GM23338 (cell line): Measurements from ENCODE around the gene EFEMP1. TPM values are rescaled to one million over a fixed set of nuclear protein-coding genes. Genes with fewer than 3 reads are reported as not detected.

Source experiments
- ATAC-seq: fragments of 200-7000 bp; cut with Tn5 transposase; 3 replicates; pipeline ENCODE4 v1.9.1; 2020
- DNase-seq: peaks from one replicate; pipeline ENCODE4 v3.0.0-alpha.2; 2015; ENCODE audit warnings: low spot score
- H2AFZ ChIP-seq: fragments of 200-600 bp; sonication (generic); 2 replicates; pipeline ENCODE4 v1.8.0; 2016; ENCODE audit warnings: antibody characterized with exemption, mild to moderate bottlenecking, moderate library complexity
- H3F3A ChIP-seq: fragments of 200-600 bp; sonication (generic); replicated peaks from 2 replicates; pipeline ENCODE4 v1.8.0; 2017; ENCODE audit warnings: antibody characterized with exemption, mixed run types, low read depth
- H3K27ac ChIP-seq: fragments of 200-600 bp; sonication (generic); 2 replicates; pipeline ENCODE4 v1.6.1; 2016; ENCODE audit warnings: low read depth
- H3K27me3 ChIP-seq: fragments of 200-600 bp; sonication (generic); 2 replicates; pipeline ENCODE4 v1.8.0; 2016; ENCODE audit warnings: mild to moderate bottlenecking, mixed run types, moderate library complexity; ENCODE audit not compliant: insufficient read depth
- H3K36me3 ChIP-seq: fragments of 200-600 bp; sonication (generic); 2 replicates; pipeline ENCODE4 v1.8.0; 2016; ENCODE audit warnings: mild to moderate bottlenecking; ENCODE audit not compliant: insufficient read depth
- H3K4me1 ChIP-seq: fragments of 200-600 bp; sonication (generic); 2 replicates; pipeline ENCODE4 v1.8.0; 2016; ENCODE audit warnings: mild to moderate bottlenecking, moderate library complexity; ENCODE audit not compliant: insufficient read depth
- H3K4me2 ChIP-seq: fragments of 200-600 bp; sonication (generic); 2 replicates; pipeline ENCODE4 v1.7.1; 2017; ENCODE audit warnings: mixed run types
- H3K4me3 ChIP-seq: fragments of 200-600 bp; sonication (generic); 2 replicates; pipeline ENCODE4 v1.6.1; 2016; ENCODE audit warnings: mixed run types
- H3K79me2 ChIP-seq: fragments of 200-600 bp; sonication (generic); replicated peaks from 2 replicates; pipeline ENCODE4 v1.8.0; 2017; ENCODE audit warnings: mild to moderate bottlenecking; ENCODE audit not compliant: insufficient read depth
- H3K9me2 ChIP-seq: fragments of 200-600 bp; sonication (generic); 2 replicates; pipeline ENCODE4 v1.8.0; 2017; ENCODE audit not compliant: insufficient read depth
- H4K20me1 ChIP-seq: fragments of 200-600 bp; sonication (generic); replicated peaks from 2 replicates; pipeline ENCODE4 v1.8.0; 2017; ENCODE audit warnings: mild to moderate bottlenecking; ENCODE audit not compliant: insufficient read depth
- H3K27ac Mint-ChIP-seq: 2 replicates; pipeline ENCODE4 v1.8.0; 2020; ENCODE audit warnings: inconsistent platforms, mild to moderate bottlenecking, moderate library complexity, mixed read lengths
- H3K27me3 Mint-ChIP-seq: 3 replicates; pipeline ENCODE4 v1.8.0; 2022; ENCODE audit warnings: low read depth, mild to moderate bottlenecking, moderate library complexity, mixed read lengths, inconsistent platforms; ENCODE audit not compliant: insufficient read depth, poor library complexity
- H3K36me3 Mint-ChIP-seq: 3 replicates; pipeline ENCODE4 v1.8.0; 2021; ENCODE audit warnings: low read depth, mild to moderate bottlenecking, inconsistent platforms, moderate library complexity, mixed read lengths
- H3K4me1 Mint-ChIP-seq: 3 replicates; pipeline ENCODE4 v1.8.0; 2020; ENCODE audit warnings: mild to moderate bottlenecking, inconsistent platforms, mixed read lengths
- H3K4me3 Mint-ChIP-seq: 3 replicates; pipeline ENCODE4 v1.8.0; 2021; ENCODE audit warnings: moderate library complexity, mild to moderate bottlenecking, inconsistent platforms, mixed read lengths
- H3K9me3 Mint-ChIP-seq: 3 replicates; pipeline ENCODE4 v1.8.0; 2020; ENCODE audit warnings: moderate library complexity, mild to moderate bottlenecking, inconsistent platforms, mixed read lengths
- CREB1 ChIP-seq: fragments of 250-450 bp; sonication (Bioruptor Pico); IDR thresholded peaks from 2 replicates; pipeline ENCODE4 v1.5.0; 2020; ENCODE audit warnings: low read depth, mild to moderate bottlenecking, moderate library complexity
- CTCF ChIP-seq, 2 experiments: fragments of 200-600 bp in 1 of 2; sonication (generic) in 1 of 2; conservative IDR thresholded peaks; 2 replicates each; pipeline versions ENCODE4 v1.5.1 to v1.6.1; 2016 to 2017; ENCODE audit warnings: antibody characterized with exemption in 2 of 2, low read depth in 2 of 2, mild to moderate bottlenecking in 2 of 2, moderate library complexity in 1 of 2
- EZH2 ChIP-seq: fragments of 200-600 bp; sonication (generic); IDR thresholded peaks from one replicate; pipeline ENCODE4 v1.8.0; 2017; ENCODE audit warnings: antibody characterized with exemption, mild to moderate bottlenecking, low read depth; ENCODE audit not compliant: unreplicated experiment
- EZH2phosphoT487 ChIP-seq: fragments of 200-600 bp; sonication (generic); IDR thresholded peaks from one replicate; pipeline ENCODE4 v1.8.1; 2018; ENCODE audit warnings: antibody characterized with exemption; ENCODE audit not compliant: unreplicated experiment
- JUNB ChIP-seq: IDR thresholded peaks from one replicate; pipeline ENCODE4 v1.6.1; 2016; ENCODE audit warnings: antibody characterized with exemption; ENCODE audit not compliant: unreplicated experiment
- POLR2AphosphoS5 ChIP-seq: IDR thresholded peaks from 2 replicates; pipeline ENCODE4 v1.6.1; 2016; ENCODE audit warnings: antibody characterized with exemption, low read depth
- REST ChIP-seq: IDR thresholded peaks from one replicate; pipeline ENCODE4 v1.6.1; 2018; ENCODE audit warnings: antibody characterized with exemption; ENCODE audit not compliant: unreplicated experiment
- STAT1 ChIP-seq: IDR thresholded peaks from one replicate; pipeline ENCODE4 v1.6.1; 2016; ENCODE audit warnings: antibody characterized with exemption; ENCODE audit not compliant: unreplicated experiment
- ZNF114 ChIP-seq: fragments of 250-450 bp; sonication (Bioruptor Pico); IDR thresholded peaks from 2 replicates; pipeline ENCODE4 v1.5.0; 2020; ENCODE audit warnings: mild to moderate bottlenecking, moderate library complexity
- ZNF331 ChIP-seq: fragments of 250-450 bp; sonication (Bioruptor Pico); IDR thresholded peaks from 2 replicates; pipeline ENCODE4 v1.5.0; 2020; ENCODE audit warnings: low read depth, mild to moderate bottlenecking, moderate library complexity
- polyA plus RNA-seq: library from polyadenylated mRNA; unstranded; fragments of >200 nt; fragmentation: Nextera tagmentation; extraction: Ambion mirVana; gene quantifications from 2 replicates; pipeline ENCODE4 v1.2.1, GENCODE V29; 2016
- total RNA-seq: library from RNA; depleted of rRNA; stranded (reverse); fragments of >200 nt; shearing (Covaris generic); gene quantifications from 2 replicates; pipeline ENCODE4 v1.2.3, GENCODE V29; 2014
- TF ChIP-seq, protein P1 (sequence below): IDR thresholded peaks from 2 replicates; pipeline ENCODE4 v1.6.1; 2016; ENCODE audit warnings: antibody characterized with exemption

The EFEMP1 gene
- total and polyA plus RNA-seq, 2 experiments from 2014 or later, result 12.6 to 22.5 TPM

GRCh38 chr2:55843994-55844345 is 79.6 kb downstream of the EFEMP1 start (continued):
- TF ChIP-seq JUNB, result no peak

GRCh38 chr2:55843096-55843993 is 80.2 kb downstream of the EFEMP1 start:
- ATAC-seq (no peak), DNase-seq (no peak)
- Mint-ChIP-seq H3K27ac (no peak overlapping the region), H3K27me3 (no peaks in the 10 kb centered on the region), H3K9me3 (peaks cover 3% of the 10 kb centered on the region; the same call in 2 of the 3 replicates), H3K4me1 (peaks cover 3% of the 10 kb centered on the region; the same call in 2 of the 3 replicates), H3K4me3 (no peak overlapping the region), H3K36me3 (no peaks in the 10 kb centered on the region)
- Histone ChIP-seq H3K4me2 (no peak overlapping the region), H3K36me3 (no peaks in the 10 kb centered on the region), H4K20me1 (no peaks in the 10 kb centered on the region), H3K27ac (no peak overlapping the region), H3K4me1 (peaks cover 13% of the 10 kb centered on the region), H3F3A (no peaks in the 10 kb centered on the region), H3K79me2 (no peaks in the 10 kb centered on the region), H3K9me2 (no peaks in the 10 kb centered on the region), H3K4me3 (no peak overlapping the region), H2AFZ (peak overlapping the region; percentile 57; the same call in 1 of the 2 replicates), H3K27me3 (no peaks in the 10 kb centered on the region)
- no peak for TF ChIP-seq POLR2AphosphoS5

GRCh38 chr2:55842046-55842445 is 81.5 kb downstream of the EFEMP1 start:
- H2AFZ ChIP-seq, result no peak overlapping the region
- no peaks in the 10 kb centered on the region for H3K27me3 ChIP-seq
- no peaks in the 10 kb centered on the region for H3K27me3 Mint-ChIP-seq
- H3K4me1 ChIP-seq, result peaks cover 13% of the 10 kb centered on the region
- H3F3A ChIP-seq, result no peaks in the 10 kb centered on the region
- H3K4me2 ChIP-seq, result no peak overlapping the region
- no peaks in the 10 kb centered on the region for H3K79me2 ChIP-seq
- H3K4me3 Mint-ChIP-seq, result no peak overlapping the region
- H3K9me2 ChIP-seq, result no peaks in the 10 kb centered on the region
- no peak overlapping the region for H3K27ac ChIP-seq
- no peaks in the 10 kb centered on the region for H3K36me3 Mint-ChIP-seq
- H3K9me3 Mint-ChIP-seq, result peaks cover 3% of the 10 kb centered on the region; the same call in 2 of the 3 replicates
- H3K4me3 ChIP-seq, result no peak overlapping the region
- no peaks in the 10 kb centered on the region for H4K20me1 ChIP-seq
- DNase-seq (no peak), ATAC-seq (no peak)
- no peaks in the 10 kb centered on the region for H3K36me3 ChIP-seq
- H3K27ac Mint-ChIP-seq, result no peak overlapping the region
- peaks cover 8% of the 10 kb centered on the region for H3K4me1 Mint-ChIP-seq
- TF ChIP-seq EZH2 (no peak), ZNF331 (CRISPR knock-in tag) (no peak), POLR2AphosphoS5 (no peak), ZNF114 (CRISPR knock-in tag) (no peak), STAT1 (no peak), CREB1 (no peak), REST (no peak), EZH2phosphoT487 (no peak), CTCF (conservative IDR thresholded peaks at IDR 0.05; ENCODE audit: low read depth in 2 of 2) (no peak), JUNB (no peak)
- TF ChIP-seq, protein P1, sequence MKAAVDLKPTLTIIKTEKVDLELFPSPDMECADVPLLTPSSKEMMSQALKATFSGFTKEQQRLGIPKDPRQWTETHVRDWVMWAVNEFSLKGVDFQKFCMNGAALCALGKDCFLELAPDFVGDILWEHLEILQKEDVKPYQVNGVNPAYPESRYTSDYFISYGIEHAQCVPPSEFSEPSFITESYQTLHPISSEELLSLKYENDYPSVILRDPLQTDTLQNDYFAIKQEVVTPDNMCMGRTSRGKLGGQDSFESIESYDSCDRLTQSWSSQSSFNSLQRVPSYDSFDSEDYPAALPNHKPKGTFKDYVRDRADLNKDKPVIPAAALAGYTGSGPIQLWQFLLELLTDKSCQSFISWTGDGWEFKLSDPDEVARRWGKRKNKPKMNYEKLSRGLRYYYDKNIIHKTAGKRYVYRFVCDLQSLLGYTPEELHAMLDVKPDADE, result no peak
